ENCODE results near the gene SLIT3.

- no peak for TF ChIP-seq CTCF (IDR thresholded peaks at IDR 0.05; ENCODE audit: low read depth, low read length)
- no peak for TF ChIP-seq POLR2A (IDR thresholded peaks at IDR 0.05; ENCODE audit: extremely low read depth, insufficient read length)
- no peak for TF ChIP-seq MYC (IDR thresholded peaks at IDR 0.05; ENCODE audit: low read depth, low read length)
- TF ChIP-seq MAX (IDR thresholded peaks at IDR 0.05; ENCODE audit: low read depth, low read length): no peak
Measured at GRCh38 chr5:169226895-169227294, 74.0 kb downstream of the SLIT3 start.

All from NB4 (cell line).